ENCODE measurements around the gene ASB15. TPM values are rescaled to one million over a fixed set of nuclear protein-coding genes. Genes with fewer than 3 reads are reported as not detected.

The ASB15 gene
- total and polyA plus RNA-seq, 3 experiments from 2014 or later = 0.03 TPM; not detected in 2

GRCh38 chr7:123674399-123675180 is 73.0 kb downstream of the ASB15 start:
- Histone ChIP-seq H3K36me3 (ENCODE audit: insufficient read depth, low read length) (no peaks in the 10 kb centered on the region), H3K27ac (ENCODE audit: low read depth, low read length) (no peak overlapping the region), H3K27me3 (ENCODE audit: insufficient read depth, low read length, poor library complexity, severe bottlenecking) (no peaks in the 10 kb centered on the region), H3K4me3 (ENCODE audit: low read length) (no peak overlapping the region), H3K9me3 (ENCODE audit: low read length) (no peaks in the 10 kb centered on the region), H3K4me1 (ENCODE audit: insufficient read depth, low read length) (no peaks in the 10 kb centered on the region)
- peak overlapping the region in 1 of 8 donors; percentile 47 for H3K27ac Mint-ChIP-seq
- peaks cover 0 to 2% (median 0%) of the 10 kb centered on the region in 5 donors for H3K9me3 Mint-ChIP-seq
- H3K27me3 Mint-ChIP-seq = no peaks in the 10 kb centered on the region
- H3K4me3 Mint-ChIP-seq = no peak overlapping the region
- H3K36me3 Mint-ChIP-seq = peaks cover 0 to 3% (median 0%) of the 10 kb centered on the region in 3 donors
- ChIA-PET CTCF (interaction anchor here (0.9 kb wide), 1 partner anchor 20 kb away, joined by 3 read pairs; no protein-coding TSS in a partner anchor), POLR2A (no interaction called here)
- no peak for DNase-seq
- H3K4me1 Mint-ChIP-seq = no peaks in the 10 kb centered on the region

- Histone ChIP-seq H3K4me1 (ENCODE audit: insufficient read depth, low read length) (no peaks in the 10 kb centered on the region), H3K36me3 (ENCODE audit: insufficient read depth, low read length) (no peaks in the 10 kb centered on the region), H3K9me3 (ENCODE audit: low read length) (no peaks in the 10 kb centered on the region), H3K27me3 (ENCODE audit: insufficient read depth, low read length, poor library complexity, severe bottlenecking) (no peaks in the 10 kb centered on the region), H3K27ac (ENCODE audit: low read depth, low read length) (no peak overlapping the region), H3K4me3 (ENCODE audit: low read length) (no peak overlapping the region)
- H3K36me3 Mint-ChIP-seq = peaks cover 0 to 7% (median 0%) of the 10 kb centered on the region in 3 donors
- DNase-seq = no peak
- H3K4me1 Mint-ChIP-seq = no peaks in the 10 kb centered on the region
- H3K4me3 Mint-ChIP-seq = no peak overlapping the region
- ChIA-PET CTCF (interaction anchor here (0.9 kb wide), 1 partner anchor 20 kb away, joined by 3 read pairs; no protein-coding TSS in a partner anchor), POLR2A (no interaction called here)
- peak overlapping the region in 1 of 8 donors; percentile 47 for H3K27ac Mint-ChIP-seq
- H3K27me3 Mint-ChIP-seq = no peaks in the 10 kb centered on the region
- H3K9me3 Mint-ChIP-seq = peaks cover 0 to 2% (median 0%) of the 10 kb centered on the region in 5 donors
Measured at GRCh38 chr7:123675181-123675473, 73.5 kb downstream of the ASB15 start.

GRCh38 chr7:123677061-123677715 is 75.6 kb downstream of the ASB15 start:
- Histone ChIP-seq H3K9me3 (ENCODE audit: low read length) (no peaks in the 10 kb centered on the region), H3K4me1 (ENCODE audit: insufficient read depth, low read length) (no peaks in the 10 kb centered on the region), H3K4me3 (ENCODE audit: low read length) (no peak overlapping the region), H3K27ac (ENCODE audit: low read depth, low read length) (no peak overlapping the region), H3K27me3 (ENCODE audit: insufficient read depth, low read length, poor library complexity, severe bottlenecking) (no peaks in the 10 kb centered on the region), H3K36me3 (ENCODE audit: insufficient read depth, low read length) (no peaks in the 10 kb centered on the region)
- Mint-ChIP-seq H3K4me3 (no peak overlapping the region), H3K27ac (peak overlapping the region in 1 of 8 donors; percentile 46), H3K36me3 (peaks cover 0 to 21% (median 2%) of the 10 kb centered on the region in 3 donors), H3K27me3 (no peaks in the 10 kb centered on the region), H3K4me1 (no peaks in the 10 kb centered on the region), H3K9me3 (no peaks in the 10 kb centered on the region)
- DNase-seq = no peak
- CTCF ChIA-PET = no interaction called here
- POLR2A ChIA-PET = no interaction called here

- ChIA-PET POLR2A (no interaction called here), CTCF (no interaction called here)
- Histone ChIP-seq H3K36me3 (ENCODE audit: insufficient read depth, low read length) (peaks cover 4% of the 10 kb centered on the region), H3K4me3 (ENCODE audit: low read length) (no peak overlapping the region), H3K27ac (ENCODE audit: low read depth, low read length) (no peak overlapping the region), H3K4me1 (ENCODE audit: insufficient read depth, low read length) (no peaks in the 10 kb centered on the region), H3K9me3 (ENCODE audit: low read length) (no peaks in the 10 kb centered on the region), H3K27me3 (ENCODE audit: insufficient read depth, low read length, poor library complexity, severe bottlenecking) (no peaks in the 10 kb centered on the region)
- H3K27ac Mint-ChIP-seq = no peak overlapping the region
- H3K9me3 Mint-ChIP-seq = no peaks in the 10 kb centered on the region
- no peak overlapping the region for H3K4me3 Mint-ChIP-seq
- no peak for DNase-seq
- H3K27me3 Mint-ChIP-seq = no peaks in the 10 kb centered on the region
- H3K36me3 Mint-ChIP-seq = peaks cover 0 to 33% (median 5%) of the 10 kb centered on the region in 3 donors
- no peaks in the 10 kb centered on the region for H3K4me1 Mint-ChIP-seq
Measured at GRCh38 chr7:123679614-123680013, 78.0 kb downstream of the ASB15 start.

GRCh38 chr7:123680580-123680979 is 79.0 kb downstream of the ASB15 start:
- no peaks in the 10 kb centered on the region for H3K27me3 Mint-ChIP-seq
- no peaks in the 10 kb centered on the region for H3K9me3 Mint-ChIP-seq
- Histone ChIP-seq H3K9me3 (ENCODE audit: low read length) (no peaks in the 10 kb centered on the region), H3K36me3 (ENCODE audit: insufficient read depth, low read length) (peaks cover 4% of the 10 kb centered on the region), H3K27ac (ENCODE audit: low read depth, low read length) (no peak overlapping the region), H3K4me1 (ENCODE audit: insufficient read depth, low read length) (no peaks in the 10 kb centered on the region), H3K4me3 (ENCODE audit: low read length) (no peak overlapping the region), H3K27me3 (ENCODE audit: insufficient read depth, low read length, poor library complexity, severe bottlenecking) (no peaks in the 10 kb centered on the region)
- DNase-seq = no peak
- H3K4me1 Mint-ChIP-seq = no peaks in the 10 kb centered on the region
- CTCF ChIA-PET = no interaction called here
- H3K36me3 Mint-ChIP-seq = peaks cover 0 to 41% (median 5%) of the 10 kb centered on the region in 3 donors
- H3K27ac Mint-ChIP-seq = no peak overlapping the region
- POLR2A ChIA-PET = no interaction called here
- H3K4me3 Mint-ChIP-seq = no peak overlapping the region

- Mint-ChIP-seq H3K36me3 (peaks cover 0 to 44% (median 5%) of the 10 kb centered on the region in 3 donors), H3K9me3 (no peaks in the 10 kb centered on the region), H3K4me1 (no peaks in the 10 kb centered on the region), H3K27ac (no peak overlapping the region), H3K27me3 (no peaks in the 10 kb centered on the region), H3K4me3 (no peak overlapping the region)
- H3K4me1 ChIP-seq (ENCODE audit: insufficient read depth, low read length) = no peaks in the 10 kb centered on the region
- POLR2A ChIA-PET = no interaction called here
- peaks cover 4% of the 10 kb centered on the region for H3K36me3 ChIP-seq (ENCODE audit: insufficient read depth, low read length)
- no peaks in the 10 kb centered on the region for H3K9me3 ChIP-seq (ENCODE audit: low read length)
- H3K27me3 ChIP-seq (ENCODE audit: insufficient read depth, low read length, poor library complexity, severe bottlenecking) = no peaks in the 10 kb centered on the region
- no peak overlapping the region for H3K4me3 ChIP-seq (ENCODE audit: low read length)
- H3K27ac ChIP-seq (ENCODE audit: low read depth, low read length) = no peak overlapping the region
- DNase-seq = no peak
- CTCF ChIA-PET = interaction anchor here (0.8 kb wide), 1 partner anchor 185 kb away, joined by 3 read pairs; no protein-coding TSS in a partner anchor
Measured at GRCh38 chr7:123681561-123681960, 79.9 kb downstream of the ASB15 start.

- Histone ChIP-seq H3K27ac (ENCODE audit: low read depth, low read length) (no peak overlapping the region), H3K4me1 (ENCODE audit: insufficient read depth, low read length) (no peaks in the 10 kb centered on the region), H3K9me3 (ENCODE audit: low read length) (no peaks in the 10 kb centered on the region), H3K27me3 (ENCODE audit: insufficient read depth, low read length, poor library complexity, severe bottlenecking) (no peaks in the 10 kb centered on the region), H3K36me3 (ENCODE audit: insufficient read depth, low read length) (peaks cover 4% of the 10 kb centered on the region), H3K4me3 (ENCODE audit: low read length) (no peak overlapping the region)
- Mint-ChIP-seq H3K4me3 (no peak overlapping the region), H3K4me1 (no peaks in the 10 kb centered on the region), H3K9me3 (no peaks in the 10 kb centered on the region), H3K27ac (no peak overlapping the region), H3K27me3 (no peaks in the 10 kb centered on the region), H3K36me3 (peaks cover 0 to 54% (median 5%) of the 10 kb centered on the region in 3 donors)
- DNase-seq = peak in 2 of 5 donors; percentile 11 to 31
- POLR2A ChIA-PET = interaction anchor here (0.7 kb wide), 1 partner anchor 8 kb away, joined by 3 read pairs; no protein-coding TSS in a partner anchor
- CTCF ChIA-PET = interaction anchor here (0.7 to 1.0 kb wide), 4 partner anchors 66 to 193 kb away, joined by 3 to 9 read pairs (median 3); partner anchors contain the start of gene WASL
Measured at GRCh38 chr7:123682690-123683089, 81.1 kb downstream of the ASB15 start.

DNA sequence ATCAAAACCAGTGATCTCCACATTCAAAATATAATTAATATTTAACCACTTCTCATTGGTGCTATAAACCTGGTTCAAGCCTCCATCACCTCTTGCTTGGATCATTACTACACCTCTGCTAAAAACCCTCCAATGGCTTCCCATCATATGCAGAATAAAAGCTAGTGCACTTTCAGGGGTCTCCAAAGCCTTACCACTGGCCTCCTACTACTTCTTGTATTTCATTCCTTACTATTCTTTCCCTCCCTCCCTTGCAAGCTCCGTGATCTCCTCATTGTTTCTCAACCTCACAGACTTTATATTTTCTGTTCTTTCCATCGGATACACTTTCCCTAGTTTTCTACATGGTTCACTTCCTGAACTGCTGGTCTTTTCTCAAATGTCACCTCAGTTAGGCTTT is 85.5 kb downstream of the ASB15 start:
- H3K27ac ChIP-seq (ENCODE audit: low read depth, low read length) = no peak overlapping the region
- no peaks in the 10 kb centered on the region for H3K9me3 ChIP-seq (ENCODE audit: low read length)
- no peaks in the 10 kb centered on the region for H3K27me3 ChIP-seq (ENCODE audit: insufficient read depth, low read length, poor library complexity, severe bottlenecking)
- no peak for DNase-seq
- H3K4me3 ChIP-seq (ENCODE audit: low read length) = no peak overlapping the region
- Mint-ChIP-seq H3K9me3 (no peaks in the 10 kb centered on the region), H3K27me3 (no peaks in the 10 kb centered on the region), H3K36me3 (peaks cover 0 to 67% (median 5%) of the 10 kb centered on the region in 3 donors), H3K27ac (peak overlapping the region in 4 of 8 donors; percentile 4 to 67 (median 33)), H3K4me3 (no peak overlapping the region), H3K4me1 (no peaks in the 10 kb centered on the region)
- no peaks in the 10 kb centered on the region for H3K4me1 ChIP-seq (ENCODE audit: insufficient read depth, low read length)
- POLR2A ChIA-PET = no interaction called here
- H3K36me3 ChIP-seq (ENCODE audit: insufficient read depth, low read length) = peaks cover 21% of the 10 kb centered on the region
- CTCF ChIA-PET = no interaction called here
